A172 (cell line): ENCODE data around the gene TNFAIP8. TPM values are rescaled to one million over a fixed set of nuclear protein-coding genes. Genes with fewer than 3 reads are reported as not detected.
A peak's percentile ranks its signal among the peaks of the same experiment; 100 is the strongest.
"Not testable (repeated sequence)": the region's sequence is repeated elsewhere in the genome, so short reads cannot be mapped to it uniquely, and the experiment has no call there.

Experiments used
- DNase-seq: peaks from one replicate; pipeline ENCODE4 v3.0.0-alpha.2; 2015; ENCODE audit warnings: low spot score
- total RNA-seq: library from RNA; depleted of rRNA; stranded (reverse); fragments of >200 nt; shearing (Covaris generic); gene quantifications from 2 replicates; pipeline ENCODE4 v1.2.3, GENCODE V29; 2014; rRNA removed

Gene TNFAIP8
- total RNA-seq, 1 experiment from 2014 or later: 18.0 TPM

- DNase-seq: peak; percentile 32
These were observed 62.8 kb downstream of the TNFAIP8 start for GRCh38 chr5:119418606-119419100.

GRCh38 chr5:119420169-119420568 is 64.3 kb downstream of the TNFAIP8 start:
- no peak for DNase-seq

GRCh38 chr5:119426057-119426456 is 70.2 kb downstream of the TNFAIP8 start:
- DNase-seq: no peak

GRCh38 chr5:119427060-119427459 is 71.2 kb downstream of the TNFAIP8 start:
- DNase-seq: no peak

- DNase-seq: not testable (repeated sequence)
These were observed 71.8 kb downstream of the TNFAIP8 start for GRCh38 chr5:119427596-119427995.

- DNase-seq: not testable (repeated sequence)
These were observed 72.3 kb downstream of the TNFAIP8 start for GRCh38 chr5:119428166-119428565.

- DNase-seq: not testable (repeated sequence)
These were observed 72.8 kb downstream of the TNFAIP8 start for GRCh38 chr5:119428574-119428973.

- not testable (repeated sequence) for DNase-seq
These were observed 76.9 kb downstream of the TNFAIP8 start for GRCh38 chr5:119432674-119433237.

GRCh38 chr5:119435436-119436132 is 79.8 kb downstream of the TNFAIP8 start:
- DNase-seq: peak; percentile 24

- DNase-seq: not testable (repeated sequence)
These were observed 82.2 kb downstream of the TNFAIP8 start for GRCh38 chr5:119437785-119438586.

GRCh38 chr5:119438587-119438917 is 82.7 kb downstream of the TNFAIP8 start:
- not testable (repeated sequence) for DNase-seq

- no peak for DNase-seq
These were observed 83.4 kb downstream of the TNFAIP8 start for GRCh38 chr5:119439140-119439631.

- DNase-seq: not testable (repeated sequence)
These were observed 83.8 kb downstream of the TNFAIP8 start for GRCh38 chr5:119439632-119440031.

GRCh38 chr5:119444643-119445042 is 88.8 kb downstream of the TNFAIP8 start:
- DNase-seq: not testable (repeated sequence)

GRCh38 chr5:119445544-119445943 is 89.7 kb downstream of the TNFAIP8 start:
- DNase-seq: no peak

Other genes with a start within 250 kb of the TNFAIP8 start
- gene HSD17B4, start 96.5 kb downstream of the TNFAIP8 start, total RNA-seq: 140 and 150 TPM in 2 replicates